Smooth muscle cell (in vitro differentiated cells): ENCODE measurements around the gene ARHGAP24. TPM values are rescaled to one million over a fixed set of nuclear protein-coding genes. Genes with fewer than 3 reads are reported as not detected.

Experiments used
- DNase-seq: peaks from one replicate; lab custom pipeline; 2025; ENCODE audit not compliant: unreplicated experiment; lab: John Stamatoyannopoulos, UW
- H2AFZ ChIP-seq: fragments of 200-600 bp; sonication (generic); 2 replicates; pipeline ENCODE4 v1.6.0; 2016; ENCODE audit warnings: antibody characterized with exemption, low read depth, mild to moderate bottlenecking
- H3F3A ChIP-seq: fragments of 200-600 bp; sonication (generic); 2 replicates; pipeline ENCODE4 v1.6.0; 2017; ENCODE audit warnings: antibody characterized with exemption, low read depth
- H3K27ac ChIP-seq: fragments of 200-600 bp; sonication (generic); 2 replicates; pipeline ENCODE4 v1.5.1; 2016; ENCODE audit warnings: low read depth, mild to moderate bottlenecking
- H3K27me3 ChIP-seq: fragments of 200-600 bp; sonication (generic); 2 replicates; pipeline ENCODE4 v1.6.1; 2016; ENCODE audit warnings: low read depth, mild to moderate bottlenecking
- H3K36me3 ChIP-seq: fragments of 200-600 bp; sonication (generic); 2 replicates; pipeline ENCODE4 v1.5.1; 2016; ENCODE audit warnings: low read depth
- H3K4me1 ChIP-seq: fragments of 200-600 bp; sonication (generic); 2 replicates; pipeline ENCODE4 v1.5.1; 2016; ENCODE audit warnings: low read depth
- H3K4me2 ChIP-seq: fragments of 200-600 bp; sonication (generic); 2 replicates; pipeline ENCODE4 v1.6.0; 2016; ENCODE audit warnings: mild to moderate bottlenecking
- H3K4me3 ChIP-seq: fragments of 200-600 bp; sonication (generic); 2 replicates; pipeline ENCODE4 v1.5.1; 2016; ENCODE audit warnings: mild to moderate bottlenecking
- H3K79me2 ChIP-seq: fragments of 200-600 bp; sonication (generic); 2 replicates; pipeline ENCODE4 v1.6.0; 2016; ENCODE audit warnings: low read depth, mild to moderate bottlenecking
- H3K9ac ChIP-seq: fragments of 200-600 bp; sonication (generic); 2 replicates; pipeline ENCODE4 v1.6.0; 2016; ENCODE audit warnings: low read depth
- H3K9me3 ChIP-seq: fragments of 200-600 bp; sonication (generic); replicated peaks from 2 replicates; pipeline ENCODE4 v1.5.1; 2016; ENCODE audit warnings: low read depth
- H4K20me1 ChIP-seq: fragments of 200-600 bp; sonication (generic); 2 replicates; pipeline ENCODE4 v1.6.0; 2016; ENCODE audit warnings: low read depth
- CTCF ChIP-seq: fragments of 200-600 bp; sonication (generic); IDR thresholded peaks from 2 replicates; pipeline ENCODE4 v1.5.1; 2017; ENCODE audit warnings: borderline replicate concordance, mild to moderate bottlenecking, antibody characterized with exemption; ENCODE audit not compliant: insufficient read depth, poor library complexity, severe bottlenecking
- WGBS: methylation state at CpG from one replicate; pipeline ENCODE4 v1.1.7; 2016; ENCODE audit warnings: low lambda C conversion rate; 5-methylcytosine and 5-hydroxymethylcytosine counted together
- polyA plus RNA-seq: library from polyadenylated mRNA; unstranded; fragments of >200 nt; fragmentation: Nextera tagmentation; extraction: Ambion mirVana; gene quantifications from 2 replicates; pipeline ENCODE4 v1.2.1, GENCODE V29; 2016
- total RNA-seq: library from RNA; depleted of rRNA; stranded (reverse); fragments of >200 nt; gene quantifications from 2 replicates; pipeline ENCODE4 v1.2.3, GENCODE V29; 2014

Gene ARHGAP24
- total and polyA plus RNA-seq, 2 experiments from 2014 or later = 4.9 to 18.2 TPM

DNA sequence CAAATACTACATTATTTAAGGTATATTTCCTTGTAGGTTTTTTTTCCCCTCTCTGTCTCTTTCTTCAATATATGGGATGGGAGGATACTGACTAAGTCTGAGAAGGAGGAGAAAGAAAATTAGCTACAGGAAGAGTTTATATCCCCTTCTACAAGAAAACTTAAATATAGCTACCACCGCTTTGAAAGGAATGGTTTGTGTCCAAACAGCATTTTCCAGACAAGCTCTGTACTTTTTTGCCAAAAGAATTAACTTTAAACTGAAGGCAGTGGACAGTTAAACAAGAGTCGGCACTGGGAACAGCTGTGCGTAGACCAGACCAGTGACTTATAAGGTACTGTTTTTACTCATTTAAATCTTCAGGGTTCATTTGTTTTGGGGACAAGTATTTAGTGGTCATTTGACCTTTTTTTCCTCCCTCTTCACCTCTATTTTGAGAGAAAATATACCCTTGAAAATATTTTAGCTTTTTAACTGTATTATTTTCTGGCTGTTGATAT is 303.7 kb downstream of the ARHGAP24 start:
- Histone ChIP-seq H3K4me3 (peak overlapping the region; percentile 50), H3K4me1 (no peaks in the 10 kb centered on the region), H3K36me3 (no peaks in the 10 kb centered on the region), H3K79me2 (no peaks in the 10 kb centered on the region), H3F3A (no peaks in the 10 kb centered on the region), H3K4me2 (peak overlapping the region; percentile 81), H4K20me1 (no peaks in the 10 kb centered on the region), H3K27me3 (no peaks in the 10 kb centered on the region), H3K9me3 (no peaks in the 10 kb centered on the region), H3K27ac (peak overlapping the region; percentile 61), H2AFZ (peak overlapping the region; percentile 78), H3K9ac (peak overlapping the region; percentile 45)
- DNase-seq = no peak
- 39% methylated on average over 3 of the region's 3 CpGs for WGBS
- TF ChIP-seq CTCF = no peak

GRCh38 chr4:85779165-85779564 is 304.2 kb downstream of the ARHGAP24 start:
- Histone ChIP-seq H3K4me1 (no peaks in the 10 kb centered on the region), H3K36me3 (no peaks in the 10 kb centered on the region), H3K9ac (peak overlapping the region; percentile 45), H3K4me3 (peak overlapping the region; percentile 50), H3K27ac (peak overlapping the region; percentile 61), H3K9me3 (no peaks in the 10 kb centered on the region), H3K27me3 (no peaks in the 10 kb centered on the region), H3F3A (no peaks in the 10 kb centered on the region), H3K79me2 (no peaks in the 10 kb centered on the region), H2AFZ (peak overlapping the region; percentile 78), H4K20me1 (no peaks in the 10 kb centered on the region), H3K4me2 (peak overlapping the region; percentile 81)
- TF ChIP-seq CTCF = no peak
- no peak for DNase-seq

DNA sequence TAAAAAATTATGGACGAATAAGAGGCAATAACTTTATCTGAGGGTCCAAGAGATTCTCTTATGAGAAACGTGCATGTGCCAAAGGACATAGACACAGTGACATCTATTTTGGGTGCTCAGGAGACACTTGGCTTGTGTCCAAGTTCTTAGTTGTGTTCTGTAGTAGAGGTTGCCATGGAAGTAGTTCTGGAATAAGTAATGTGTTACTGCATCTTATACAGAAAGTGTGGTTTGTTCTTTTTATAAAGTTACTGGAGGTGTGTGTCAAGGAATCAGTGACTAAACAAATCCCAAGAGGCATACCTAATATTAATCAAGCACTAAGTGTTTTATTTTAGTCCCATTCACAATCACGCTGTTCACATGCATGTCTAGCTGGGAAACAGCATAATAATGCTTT is 305.7 kb downstream of the ARHGAP24 start:
- H3K9ac ChIP-seq = no peak overlapping the region
- no peaks in the 10 kb centered on the region for H3K36me3 ChIP-seq
- no peak overlapping the region for H3K4me2 ChIP-seq
- no peaks in the 10 kb centered on the region for H3F3A ChIP-seq
- no peaks in the 10 kb centered on the region for H3K4me1 ChIP-seq
- DNase-seq = no peak
- no peaks in the 10 kb centered on the region for H3K79me2 ChIP-seq
- H3K4me3 ChIP-seq = no peak overlapping the region
- TF ChIP-seq CTCF = no peak
- no peaks in the 10 kb centered on the region for H4K20me1 ChIP-seq
- 96% methylated on average over 3 of the region's 3 CpGs for WGBS
- H3K27me3 ChIP-seq = no peaks in the 10 kb centered on the region
- no peak overlapping the region for H3K27ac ChIP-seq
- no peaks in the 10 kb centered on the region for H3K9me3 ChIP-seq
- H2AFZ ChIP-seq = no peak overlapping the region

DNA sequence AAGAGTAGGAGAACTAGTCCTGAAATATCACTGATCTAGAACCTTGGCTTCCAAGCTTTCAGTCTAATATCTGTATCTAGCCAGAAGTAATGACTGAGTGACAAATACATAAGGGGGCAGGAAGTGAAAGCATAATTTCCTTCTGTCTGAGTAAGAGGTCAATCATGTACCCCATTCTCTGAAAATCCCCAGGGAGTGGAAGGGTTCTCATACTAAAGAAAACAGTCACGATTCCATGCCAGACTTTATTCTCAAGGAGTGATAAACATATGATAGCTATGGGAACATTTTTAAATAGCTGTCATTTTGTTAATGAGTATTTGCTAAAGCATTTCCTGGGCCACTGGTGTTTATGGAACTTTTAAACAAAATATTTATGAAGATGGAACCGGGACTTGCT is 308.5 kb downstream of the ARHGAP24 start:
- H3K79me2 ChIP-seq = no peaks in the 10 kb centered on the region
- H3K4me1 ChIP-seq = no peaks in the 10 kb centered on the region
- 60% methylated on average over 2 of the region's 2 CpGs for WGBS

More for the DNA sequence above, 308.5 kb downstream of the ARHGAP24 start:
- no peaks in the 10 kb centered on the region for H3K27me3 ChIP-seq
- H3K9ac ChIP-seq = no peak overlapping the region
- peak overlapping the region; percentile 18 for H3K4me2 ChIP-seq
- TF ChIP-seq CTCF = no peak
- H3F3A ChIP-seq = no peaks in the 10 kb centered on the region
- H3K36me3 ChIP-seq = no peaks in the 10 kb centered on the region
- DNase-seq = no peak
- no peak overlapping the region for H2AFZ ChIP-seq
- no peak overlapping the region for H3K27ac ChIP-seq
- no peak overlapping the region for H3K4me3 ChIP-seq
- no peaks in the 10 kb centered on the region for H4K20me1 ChIP-seq
- no peaks in the 10 kb centered on the region for H3K9me3 ChIP-seq
